HG03066 (cell line): ENCODE measurements around the gene DNAI2.

Experiments used
- ATAC-seq: cut with Tn5 transposase; IDR thresholded peaks from one replicate; pipeline ENCODE4 v1.9.1; 2021; ENCODE audit warnings: low read depth; ENCODE audit not compliant: unreplicated experiment

Gene DNAI2

GRCh38 chr17:74274060-74274708, at the start of gene DNAI2:
Gene DNAI2 (plus strand): TSS chr17:74274234. CDS start chr17:74281818, 7,584 bp downstream.
- no peak for ATAC-seq

GRCh38 chr17:74224959-74225725, 48.9 kb upstream of the DNAI2 start:
- no peak for ATAC-seq

GRCh38 chr17:74226252-74226651, 47.8 kb upstream of the DNAI2 start:
- ATAC-seq, result no peak

DNA sequence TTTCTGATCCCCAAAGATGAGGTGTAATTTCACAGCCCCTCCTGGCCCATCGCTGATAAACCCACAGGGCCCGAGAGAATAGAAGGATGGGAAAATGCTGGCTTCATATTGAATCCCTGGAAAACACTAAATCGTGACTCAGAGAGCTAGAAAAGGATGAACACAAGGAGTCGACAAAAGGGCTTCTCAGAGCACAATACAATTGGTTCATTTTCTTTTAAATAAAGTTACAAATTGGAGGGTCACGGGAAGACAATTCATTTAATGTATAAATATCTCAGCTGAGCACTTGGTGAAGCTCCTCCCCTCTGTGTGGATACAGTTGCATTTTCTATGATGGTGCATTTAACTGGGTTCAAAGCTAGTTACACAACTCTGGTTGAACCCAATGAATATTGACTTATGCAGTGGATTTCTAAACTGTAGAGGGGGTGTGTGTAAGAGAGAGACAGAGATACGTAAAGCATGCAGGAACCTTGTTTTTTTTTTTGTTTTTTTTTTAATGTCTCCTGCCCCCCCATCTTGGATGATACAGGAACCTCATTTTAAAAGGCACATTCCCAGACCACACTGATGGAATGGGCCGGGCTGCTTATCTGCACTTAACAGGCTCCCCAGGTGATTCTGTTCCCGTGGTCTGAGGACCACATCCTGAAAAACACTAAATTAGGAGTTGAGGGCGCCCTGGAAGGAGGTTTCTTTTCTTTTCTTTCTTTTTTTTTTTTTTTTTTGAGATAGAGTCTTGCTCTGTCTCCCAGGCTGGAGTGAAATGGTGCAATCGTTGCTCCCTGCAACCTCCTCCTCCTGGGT, 46.6 kb upstream of the DNAI2 start:
- no peak for ATAC-seq

DNA sequence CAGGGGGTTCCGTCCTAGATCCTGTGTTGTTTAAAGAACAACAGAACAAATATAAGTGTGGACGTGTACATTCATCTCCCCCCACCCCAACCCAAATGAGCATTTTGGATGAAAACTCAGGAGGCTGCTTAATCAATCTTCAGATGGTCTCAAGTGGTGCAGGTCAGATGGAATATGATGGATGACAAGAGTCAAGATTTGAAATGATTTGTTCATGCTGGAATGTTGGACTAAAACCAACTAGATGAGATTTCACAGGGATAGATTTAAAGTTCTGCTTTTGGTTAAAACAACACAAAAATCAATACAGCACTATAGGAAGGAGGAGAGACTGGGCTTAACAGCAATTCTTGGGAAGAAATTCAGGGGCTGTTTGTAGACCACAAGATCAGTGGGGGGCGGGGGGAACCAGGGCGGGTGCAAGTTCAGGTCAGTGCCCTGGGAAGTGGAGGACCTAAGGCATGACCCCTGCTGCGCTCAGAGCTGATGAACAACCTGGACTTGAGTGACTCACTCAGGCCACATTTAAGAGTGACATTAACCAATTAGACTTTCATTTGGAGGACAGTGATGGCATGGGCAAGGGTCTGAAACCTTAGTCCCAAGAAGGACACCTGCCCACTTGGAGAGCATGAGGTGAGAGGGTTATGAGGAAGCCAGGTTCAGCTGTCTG, 45.6 kb upstream of the DNAI2 start:
- ATAC-seq, result no peak

GRCh38 chr17:74230896-74231295, 43.1 kb upstream of the DNAI2 start:
- no peak for ATAC-seq

- no peak for ATAC-seq
These were observed 41.8 kb upstream of the DNAI2 start for GRCh38 chr17:74231928-74232907.

GRCh38 chr17:74233937-74234336, 40.1 kb upstream of the DNAI2 start:
- no peak for ATAC-seq

- ATAC-seq, result no peak
These were observed 39.5 kb upstream of the DNAI2 start for GRCh38 chr17:74234486-74234885.

DNA sequence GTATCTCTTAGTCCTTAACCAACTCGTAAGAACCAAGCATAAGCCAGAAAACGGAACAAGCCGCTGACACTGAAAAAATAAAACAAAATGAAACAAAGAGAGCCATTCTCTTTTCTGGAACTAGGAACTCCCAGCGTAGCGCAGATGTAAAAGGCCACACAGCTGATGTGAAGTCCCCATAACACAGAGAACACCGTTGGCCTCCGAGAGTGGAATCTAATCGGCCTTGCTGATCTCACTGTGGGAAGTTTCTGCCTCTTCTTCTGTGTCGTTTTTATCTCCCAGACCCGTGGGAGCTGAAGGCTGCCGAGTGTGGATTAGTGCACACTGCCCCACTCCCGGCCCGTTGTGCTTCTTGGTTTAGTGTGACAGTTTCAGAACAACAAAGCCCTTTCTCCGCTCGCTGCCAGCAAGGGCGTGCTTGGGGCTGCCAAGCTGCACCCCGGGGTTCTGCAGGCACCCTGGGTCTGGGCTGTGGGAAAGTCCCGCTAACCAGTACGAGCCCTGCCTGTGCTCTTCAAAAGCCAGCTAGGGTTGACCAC, 38.9 kb upstream of the DNAI2 start:
- no peak for ATAC-seq

GRCh38 chr17:74235911-74236371, 38.1 kb upstream of the DNAI2 start:
- ATAC-seq, result no peak

DNA sequence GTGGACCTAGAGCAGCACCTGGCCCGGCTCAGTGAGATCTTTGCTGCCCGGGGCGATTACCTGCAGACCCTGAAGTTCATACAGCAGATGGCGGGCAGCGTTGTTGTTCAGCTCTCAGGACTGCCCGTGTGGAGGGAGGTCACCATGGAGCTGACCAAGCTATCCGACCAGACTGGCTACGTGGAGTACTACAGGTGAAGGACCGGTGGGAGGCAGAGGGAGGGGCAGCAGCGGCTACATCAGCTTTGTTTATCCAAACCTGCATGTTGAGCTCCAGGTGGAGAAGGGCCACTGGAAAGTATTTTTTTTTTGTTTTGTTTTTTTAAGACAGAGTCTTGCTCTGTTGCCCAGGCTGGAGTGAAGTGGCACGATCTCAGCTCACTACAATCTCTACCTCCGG, 36.7 kb upstream of the DNAI2 start:
- ATAC-seq, result no peak

- no peak for ATAC-seq
These were observed 34.9 kb upstream of the DNAI2 start for GRCh38 chr17:74239172-74239571.

DNA sequence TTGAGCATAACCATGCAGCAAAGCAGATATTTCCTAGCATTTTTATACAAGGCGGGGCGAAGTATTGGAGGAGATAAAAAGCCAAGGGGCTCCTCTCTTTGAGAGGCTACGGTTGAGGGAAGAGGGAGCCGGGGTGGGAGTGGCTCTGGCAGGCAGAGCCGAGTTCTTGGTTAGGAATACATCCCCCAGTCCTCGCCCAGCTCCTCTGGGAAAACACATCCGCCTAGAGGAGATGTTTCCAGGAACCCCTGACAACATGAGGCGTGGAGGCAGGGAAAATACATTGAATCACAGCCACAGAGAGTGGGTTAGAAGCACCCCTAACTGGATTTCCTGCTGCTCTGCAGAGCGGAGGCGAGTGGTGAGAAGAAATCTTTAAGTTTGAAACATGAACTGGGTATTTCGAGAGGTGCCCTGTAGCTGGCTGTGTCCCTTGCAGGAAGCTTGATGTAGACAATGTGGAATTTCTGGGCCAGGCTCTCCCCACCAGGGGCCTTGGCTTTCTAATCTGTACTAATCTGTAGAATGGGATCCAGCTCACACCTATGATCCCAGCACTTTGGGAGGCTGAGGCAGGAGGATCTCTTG, 33.3 kb upstream of the DNAI2 start:
- ATAC-seq, result no peak

GRCh38 chr17:74241431-74241830, 32.6 kb upstream of the DNAI2 start:
- ATAC-seq, result no peak

DNA sequence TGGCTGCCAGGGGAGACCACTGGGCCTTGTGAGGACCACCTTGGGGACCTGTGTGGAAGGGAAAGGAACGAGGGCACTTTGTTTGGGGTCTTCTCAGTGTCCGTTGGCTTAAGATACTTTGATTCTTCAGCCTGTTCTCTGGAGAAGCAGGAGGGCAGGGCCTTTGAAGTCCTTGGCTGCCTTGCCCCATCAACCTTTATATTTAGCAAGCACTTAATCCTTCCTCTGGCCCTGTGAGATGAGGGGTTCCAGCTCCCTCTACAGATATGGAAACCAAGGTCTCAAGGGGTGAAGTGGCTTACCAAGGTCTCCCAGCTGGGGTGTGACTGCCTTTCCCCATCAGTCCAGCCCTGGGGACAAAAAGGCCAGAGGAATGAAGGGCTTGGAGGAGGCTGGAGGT, 32.2 kb upstream of the DNAI2 start:
- no peak for ATAC-seq

DNA sequence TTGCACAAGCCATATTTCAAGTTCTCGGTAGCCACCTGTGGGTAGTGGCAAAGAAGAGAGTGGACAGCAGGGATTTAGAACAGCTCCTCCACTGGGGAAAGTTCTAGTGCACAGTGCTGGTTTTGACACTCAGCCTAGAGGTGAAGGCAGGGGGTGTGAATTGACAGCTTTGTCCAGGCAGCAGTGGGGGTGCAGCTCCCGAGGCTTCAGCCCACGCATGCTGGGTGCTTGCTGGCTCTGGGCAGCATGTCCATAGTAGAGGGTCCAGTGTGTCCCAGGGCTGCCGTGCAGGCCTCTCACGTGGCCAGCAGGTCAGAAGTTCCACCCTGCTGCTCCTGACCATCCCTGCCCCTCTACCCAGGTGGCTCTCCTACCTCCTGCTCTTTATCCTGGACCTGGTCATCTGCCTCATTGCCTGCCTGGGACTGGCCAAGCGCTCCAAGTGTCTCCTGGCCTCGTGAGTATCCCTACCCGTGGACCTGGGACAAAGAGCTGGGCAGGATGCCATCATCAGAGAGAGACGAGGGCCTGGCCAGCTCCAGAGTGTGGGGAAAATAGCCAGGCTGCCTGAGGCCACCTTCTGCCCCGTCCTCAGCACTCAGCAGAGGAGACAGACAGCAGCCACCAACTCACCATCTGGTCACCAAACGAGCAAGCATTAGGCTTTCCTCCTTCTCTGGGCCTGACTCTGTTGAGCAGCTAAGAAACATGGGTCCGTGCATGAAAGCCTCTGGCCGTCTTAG, 30.9 kb upstream of the DNAI2 start:
- no peak for ATAC-seq

DNA sequence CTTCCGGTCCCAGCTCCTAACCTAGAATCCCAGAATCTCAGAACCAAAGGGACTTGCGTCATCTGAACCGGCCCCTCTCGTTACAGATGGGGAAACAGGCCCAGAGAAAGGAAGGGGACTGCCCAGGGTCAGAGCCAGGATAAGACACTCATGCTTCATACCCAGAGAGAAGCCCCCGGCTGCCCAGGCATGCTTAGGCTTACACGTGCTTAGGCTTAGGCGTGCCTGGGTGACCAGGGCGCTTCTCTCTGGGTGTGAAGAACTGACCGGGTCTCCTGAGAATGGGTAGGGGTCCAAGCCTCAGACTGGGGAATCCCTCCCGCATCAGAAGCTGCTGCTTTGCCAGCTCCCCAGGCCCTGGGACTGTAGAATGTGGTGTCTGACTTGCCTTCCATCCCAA, 29.9 kb upstream of the DNAI2 start:
- no peak for ATAC-seq
